ENCODE results near the gene ASMT.
A peak's percentile ranks its signal among the peaks of the same experiment; 100 is the strongest.

The ASMT gene

DNA sequence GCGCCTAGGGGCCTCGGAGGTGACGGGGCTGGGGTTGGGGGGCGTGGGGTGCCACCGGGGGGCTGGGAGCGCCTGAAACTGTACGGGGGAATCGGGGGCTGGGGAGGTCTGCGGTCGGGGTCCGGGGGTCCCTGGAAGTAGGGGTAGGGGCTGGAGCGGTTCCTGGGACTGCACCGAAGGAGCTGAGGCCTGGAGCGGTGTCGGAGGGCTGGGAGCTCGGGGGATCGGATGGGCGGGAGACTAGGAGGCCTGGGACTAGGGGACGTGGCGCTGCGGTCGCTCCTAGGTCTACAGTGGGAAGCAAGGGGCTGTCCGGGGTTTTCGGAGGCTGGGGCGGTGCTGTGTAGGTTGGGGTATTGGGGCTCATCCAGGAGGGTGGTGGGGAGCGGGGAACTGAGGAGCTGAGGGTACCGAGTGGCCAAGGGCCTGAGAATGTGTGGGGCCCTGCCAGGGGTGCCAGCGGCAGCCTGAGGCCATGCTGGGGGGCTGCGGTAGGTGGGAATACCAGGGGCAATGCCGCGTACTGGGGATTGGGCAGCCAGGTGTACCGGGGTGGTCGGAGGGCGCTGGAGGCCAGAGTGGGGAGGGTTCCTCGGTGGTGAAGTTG lies 22.9 kb upstream of the ASMT start:
- peak overlapping the region; percentile 88 to 92 (median 90) for H3K27ac Mint-ChIP-seq
- peak overlapping the region; percentile 93 to 97 (median 95) for H3K4me3 Mint-ChIP-seq
- H3K9me3 Mint-ChIP-seq, result no peaks in the 10 kb centered on the region
- H3K4me1 Mint-ChIP-seq, result peaks cover 14% of the 10 kb centered on the region
- H3K27me3 Mint-ChIP-seq (ENCODE audit: low read depth), result no peaks in the 10 kb centered on the region
- TF ChIP-seq CTCF (IDR thresholded peaks at IDR 0.05; ENCODE audit: unreplicated experiment in 3 of 3), result no peak
- peaks cover 37% of the 10 kb centered on the region for H3K36me3 Mint-ChIP-seq (ENCODE audit: low read depth)

- Mint-ChIP-seq H3K27ac (peak overlapping the region; percentile 88 to 95 (median 92)), H3K4me3 (peak overlapping the region; percentile 93 to 97 (median 95)), H3K27me3 (ENCODE audit: low read depth) (no peaks in the 10 kb centered on the region), H3K4me1 (peaks cover 14% of the 10 kb centered on the region), H3K9me3 (no peaks in the 10 kb centered on the region), H3K36me3 (ENCODE audit: low read depth) (peaks cover 42% of the 10 kb centered on the region)
- no peak for TF ChIP-seq CTCF (IDR thresholded peaks at IDR 0.05; ENCODE audit: unreplicated experiment in 3 of 3)
Measured at GRCh38 chrX:1592470-1593142, 22.3 kb upstream of the ASMT start.

DNA sequence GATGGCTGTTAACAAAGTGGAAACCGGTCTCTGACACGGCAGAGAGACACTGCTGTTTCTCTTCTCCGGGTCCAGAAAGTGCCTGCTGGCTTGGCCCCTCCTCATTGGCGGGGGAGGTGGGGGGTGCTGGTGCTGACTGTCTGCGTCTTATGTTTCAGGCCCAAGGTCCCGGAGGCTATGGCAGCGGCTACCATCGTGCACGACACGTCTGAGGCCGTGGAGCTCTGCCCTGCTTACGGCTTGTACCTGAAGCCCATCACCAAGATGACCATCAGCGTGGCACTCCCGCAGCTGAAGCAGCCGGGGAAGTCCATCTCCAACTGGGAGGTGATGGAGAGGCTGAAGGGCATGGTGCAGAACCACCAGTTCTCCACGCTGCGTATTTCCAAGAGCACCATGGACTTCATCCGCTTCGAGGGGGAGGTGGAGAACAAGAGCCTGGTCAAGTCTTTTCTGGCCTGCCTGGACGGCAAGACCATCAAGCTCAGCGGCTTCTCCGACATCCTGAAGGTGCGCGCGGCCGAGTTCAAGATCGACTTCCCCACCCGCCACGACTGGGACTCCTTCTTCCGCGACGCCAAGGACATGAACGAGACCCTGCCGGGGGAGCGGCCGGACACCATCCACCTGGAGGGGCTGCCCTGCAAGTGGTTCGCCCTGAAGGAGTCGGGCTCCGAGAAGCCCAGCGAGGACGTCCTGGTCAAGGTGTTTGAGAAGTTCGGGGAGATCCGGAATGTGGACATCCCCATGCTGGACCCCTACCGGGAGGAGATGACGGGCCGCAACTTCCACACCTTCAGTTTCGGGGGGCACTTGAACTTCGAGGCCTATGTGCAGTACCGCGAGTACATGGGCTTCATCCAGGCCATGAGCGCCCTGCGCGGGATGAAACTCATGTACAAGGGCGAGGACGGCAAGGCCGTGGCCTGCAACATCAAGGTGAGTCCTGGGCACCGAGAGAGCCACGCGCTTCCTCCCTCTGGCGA lies 21.3 kb upstream of the ASMT start:
- Mint-ChIP-seq H3K9me3 (no peaks in the 10 kb centered on the region), H3K4me1 (peaks cover 20% of the 10 kb centered on the region), H3K27me3 (ENCODE audit: low read depth) (no peaks in the 10 kb centered on the region), H3K27ac (peak overlapping the region; percentile 88 to 95 (median 92)), H3K36me3 (ENCODE audit: low read depth) (peaks cover 48% of the 10 kb centered on the region), H3K4me3 (peak overlapping the region; percentile 93 to 97 (median 95))
- TF ChIP-seq CTCF (IDR thresholded peaks at IDR 0.05; ENCODE audit: unreplicated experiment in 3 of 3), result no peak

DNA sequence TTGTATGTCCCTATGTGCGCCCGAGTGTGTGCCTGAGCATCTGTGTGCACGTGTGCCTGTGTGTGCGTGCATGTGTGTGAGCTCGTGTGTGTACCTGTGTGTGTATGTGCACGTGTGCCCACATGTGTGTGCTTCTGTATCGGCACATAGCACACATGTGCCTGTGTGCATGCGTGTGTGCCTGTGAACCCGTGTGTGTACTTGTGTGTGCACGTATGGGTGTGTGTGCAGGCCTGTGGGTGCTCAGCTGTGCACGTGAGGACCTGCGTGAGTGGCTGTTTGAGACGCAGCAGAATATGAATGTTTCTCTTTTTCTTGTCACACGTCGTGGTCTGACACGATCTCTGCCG lies 19.2 kb upstream of the ASMT start:
- no peak overlapping the region for H3K27ac Mint-ChIP-seq
- H3K9me3 Mint-ChIP-seq, result no peaks in the 10 kb centered on the region
- peaks cover 59% of the 10 kb centered on the region for H3K36me3 Mint-ChIP-seq (ENCODE audit: low read depth)
- no peak for TF ChIP-seq CTCF (IDR thresholded peaks at IDR 0.05; ENCODE audit: unreplicated experiment in 3 of 3)
- H3K27me3 Mint-ChIP-seq (ENCODE audit: low read depth), result no peaks in the 10 kb centered on the region
- H3K4me1 Mint-ChIP-seq, result peaks cover 21% of the 10 kb centered on the region
- peak overlapping the region; percentile 56 to 74 (median 72) for H3K4me3 Mint-ChIP-seq

- Mint-ChIP-seq H3K36me3 (ENCODE audit: low read depth) (peaks cover 64% of the 10 kb centered on the region), H3K4me1 (peaks cover 21% of the 10 kb centered on the region), H3K9me3 (no peaks in the 10 kb centered on the region), H3K27ac (peak overlapping the region in 1 of 3 experiments; percentile 71), H3K4me3 (peak overlapping the region; percentile 19 to 54 (median 40)), H3K27me3 (ENCODE audit: low read depth) (no peaks in the 10 kb centered on the region)
- TF ChIP-seq CTCF (IDR thresholded peaks at IDR 0.05; ENCODE audit: unreplicated experiment in 3 of 3), result no peak
Measured at GRCh38 chrX:1596676-1597344, 18.0 kb upstream of the ASMT start.
